ENCODE results near the gene CD69. TPM values are rescaled to one million over a fixed set of nuclear protein-coding genes. Genes with fewer than 3 reads are reported as not detected.

CD69 gene
- total RNA-seq, 3 donors from 2014 or later: 7.4 to 21.4 (median 11.5) TPM

- intact Hi-C loops (cut with DNase I; ENCODE audit: low total_unique reads): no loop called here
- TF ChIP-seq POLR2AphosphoS5 (IDR thresholded peaks at IDR 0.05): no peak
- TF ChIP-seq, protein P1, sequence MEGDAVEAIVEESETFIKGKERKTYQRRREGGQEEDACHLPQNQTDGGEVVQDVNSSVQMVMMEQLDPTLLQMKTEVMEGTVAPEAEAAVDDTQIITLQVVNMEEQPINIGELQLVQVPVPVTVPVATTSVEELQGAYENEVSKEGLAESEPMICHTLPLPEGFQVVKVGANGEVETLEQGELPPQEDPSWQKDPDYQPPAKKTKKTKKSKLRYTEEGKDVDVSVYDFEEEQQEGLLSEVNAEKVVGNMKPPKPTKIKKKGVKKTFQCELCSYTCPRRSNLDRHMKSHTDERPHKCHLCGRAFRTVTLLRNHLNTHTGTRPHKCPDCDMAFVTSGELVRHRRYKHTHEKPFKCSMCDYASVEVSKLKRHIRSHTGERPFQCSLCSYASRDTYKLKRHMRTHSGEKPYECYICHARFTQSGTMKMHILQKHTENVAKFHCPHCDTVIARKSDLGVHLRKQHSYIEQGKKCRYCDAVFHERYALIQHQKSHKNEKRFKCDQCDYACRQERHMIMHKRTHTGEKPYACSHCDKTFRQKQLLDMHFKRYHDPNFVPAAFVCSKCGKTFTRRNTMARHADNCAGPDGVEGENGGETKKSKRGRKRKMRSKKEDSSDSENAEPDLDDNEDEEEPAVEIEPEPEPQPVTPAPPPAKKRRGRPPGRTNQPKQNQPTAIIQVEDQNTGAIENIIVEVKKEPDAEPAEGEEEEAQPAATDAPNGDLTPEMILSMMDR (IDR thresholded peaks at IDR 0.05): no peak
- TF ChIP-seq POLR2A (IDR thresholded peaks at IDR 0.05): no peak
- Histone ChIP-seq H3K4me3 (no peak overlapping the region), H3K27me3 (no peaks in the 10 kb centered on the region), H3K36me3 (no peaks in the 10 kb centered on the region), H3K4me1 (no peaks in the 10 kb centered on the region), H3K9me3 (peaks cover 0 to 6% of the 10 kb centered on the region in 2 donors), H3K27ac (no peak overlapping the region)
- DNase-seq (ENCODE audit: low spot score in 2 of 2): no peak
Observed at GRCh38 chr12:9792185-9792900, 31.6 kb upstream of the CD69 start.

- peaks cover 0 to 6% of the 10 kb centered on the region in 2 donors for H3K9me3 ChIP-seq
- H3K4me1 ChIP-seq: no peaks in the 10 kb centered on the region
- intact Hi-C loops (cut with DNase I; ENCODE audit: low total_unique reads): no loop called here
- no peaks in the 10 kb centered on the region for H3K27me3 ChIP-seq
- H3K4me3 ChIP-seq: no peak overlapping the region
- no peak overlapping the region for H3K27ac ChIP-seq
- DNase-seq (ENCODE audit: low spot score in 2 of 2): no peak
- TF ChIP-seq, protein P1 (IDR thresholded peaks at IDR 0.05): no peak
- no peak for TF ChIP-seq POLR2AphosphoS5 (IDR thresholded peaks at IDR 0.05)
- TF ChIP-seq POLR2A (IDR thresholded peaks at IDR 0.05): no peak
- H3K36me3 ChIP-seq: no peaks in the 10 kb centered on the region
Observed at GRCh38 chr12:9786726-9787717, 26.3 kb upstream of the CD69 start.

DNA sequence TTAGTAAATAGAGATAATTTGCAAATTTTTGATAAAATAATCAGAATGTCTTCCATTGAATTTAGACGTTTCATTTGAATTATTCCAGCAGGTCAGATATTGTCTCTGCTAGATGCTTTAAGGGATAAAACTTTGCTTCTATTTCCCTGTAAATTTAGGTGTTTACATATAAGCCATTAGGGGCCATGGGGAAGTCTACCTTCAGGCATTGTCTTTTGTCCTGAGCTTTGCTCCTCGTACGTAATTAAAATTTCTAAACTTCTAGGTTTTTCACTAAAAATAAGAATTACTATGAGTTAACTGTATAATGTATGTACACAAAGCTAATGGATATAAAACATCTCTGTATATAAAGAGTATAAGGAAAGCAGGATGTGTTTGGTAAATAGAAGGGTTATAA, 24.1 kb upstream of the CD69 start:
- H3K36me3 ChIP-seq: no peaks in the 10 kb centered on the region
- H3K4me3 ChIP-seq: no peak overlapping the region
- H3K9me3 ChIP-seq: no peaks in the 10 kb centered on the region
- TF ChIP-seq POLR2A (IDR thresholded peaks at IDR 0.05) (no peak), POLR2AphosphoS5 (IDR thresholded peaks at IDR 0.05) (no peak)
- TF ChIP-seq, protein P1 (IDR thresholded peaks at IDR 0.05): no peak
- no peak overlapping the region for H3K27ac ChIP-seq
- no peaks in the 10 kb centered on the region for H3K4me1 ChIP-seq
- intact Hi-C loops (cut with DNase I; ENCODE audit: low total_unique reads): no loop called here
- no peaks in the 10 kb centered on the region for H3K27me3 ChIP-seq
- DNase-seq (ENCODE audit: low spot score in 2 of 2): no peak

DNA sequence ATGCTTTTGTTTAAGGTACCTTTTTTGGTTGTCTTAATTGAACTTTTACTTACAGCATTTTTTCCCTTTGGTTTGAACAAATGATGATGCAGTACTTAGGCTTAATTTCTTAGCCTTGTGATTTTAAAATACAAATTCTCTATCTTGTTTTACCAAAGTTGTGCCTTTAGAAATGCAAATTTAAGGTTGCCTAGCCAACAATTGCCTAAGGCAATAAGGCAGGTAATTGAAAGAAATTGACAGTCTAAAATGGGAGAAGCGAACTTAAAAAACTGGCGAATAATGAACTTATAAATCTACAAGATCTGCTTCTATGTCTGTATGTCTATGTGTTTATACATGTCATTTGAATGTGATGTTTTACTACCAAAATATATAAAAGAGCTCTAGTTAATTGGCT, 23.6 kb upstream of the CD69 start:
- TF ChIP-seq, protein P1 (IDR thresholded peaks at IDR 0.05): no peak
- H3K36me3 ChIP-seq: no peaks in the 10 kb centered on the region
- no peaks in the 10 kb centered on the region for H3K27me3 ChIP-seq
- no peak overlapping the region for H3K27ac ChIP-seq
- no peak for DNase-seq (ENCODE audit: low spot score in 2 of 2)
- no peaks in the 10 kb centered on the region for H3K9me3 ChIP-seq
- H3K4me1 ChIP-seq: no peaks in the 10 kb centered on the region
- H3K4me3 ChIP-seq: no peak overlapping the region
- intact Hi-C loops (cut with DNase I; ENCODE audit: low total_unique reads): no loop called here
